MCF 10A (cell line): ENCODE data around the gene ZNF670. TPM values are rescaled to one million over a fixed set of nuclear protein-coding genes. Genes with fewer than 3 reads are reported as not detected.

Experiments
- BruUV-seq: library from RNA; stranded (reverse); fragments of 400-500 nt; replicated peaks from 2 replicates; lab custom pipeline; 2021; lab: Mats Ljungman, UMichigan
- CTCF ChIA-PET: fragments of 300-600 bp; sonication (Branson Sonifier 250); formaldehyde crosslinking; extraction: SDS; loops from one replicate; lab custom pipeline; 2021; ENCODE audit warnings: antibody characterized with exemption, inconsistent platforms; lab: Yijun Ruan, JAX
- POLR2A ChIA-PET: fragments of 300-600, 350-650 bp; sonication (Branson Sonifier 250); formaldehyde crosslinking; extraction: SDS; loops from one replicate; lab custom pipeline; 2020; ENCODE audit warnings: antibody characterized with exemption, inconsistent platforms; lab: Yijun Ruan, JAX
- DNase-seq: peaks from one replicate; pipeline ENCODE4 v3.0.0-alpha.2; 2018; ENCODE audit not compliant: unreplicated experiment
- H3K27ac Mint-ChIP-seq: one replicate; pipeline ENCODE4 v1.8.0; 2022; ENCODE audit warnings: mild to moderate bottlenecking, low read depth, mixed read lengths; ENCODE audit not compliant: unreplicated experiment
- H3K27me3 Mint-ChIP-seq: one replicate; pipeline ENCODE4 v1.8.0; 2022; ENCODE audit warnings: mixed read lengths; ENCODE audit not compliant: insufficient read depth, unreplicated experiment
- H3K36me3 Mint-ChIP-seq: one replicate; pipeline ENCODE4 v1.8.0; 2022; ENCODE audit warnings: mild to moderate bottlenecking, moderate library complexity, mixed read lengths; ENCODE audit not compliant: insufficient read depth, unreplicated experiment
- H3K4me1 Mint-ChIP-seq: one replicate; pipeline ENCODE4 v1.8.0; 2022; ENCODE audit warnings: mixed read lengths; ENCODE audit not compliant: insufficient read depth, unreplicated experiment
- H3K4me3 Mint-ChIP-seq: one replicate; pipeline ENCODE4 v1.8.0; 2022; ENCODE audit warnings: mild to moderate bottlenecking, moderate library complexity, mixed read lengths; ENCODE audit not compliant: unreplicated experiment
- H3K9me3 Mint-ChIP-seq: one replicate; pipeline ENCODE4 v1.8.0; 2022; ENCODE audit warnings: mixed read lengths; ENCODE audit not compliant: unreplicated experiment
- CTCF ChIP-seq: fragments of 200-600 bp; IDR thresholded peaks from one replicate; pipeline ENCODE4 v1.8.0; 2022; ENCODE audit warnings: antibody characterized with exemption, mild to moderate bottlenecking; ENCODE audit not compliant: unreplicated experiment
- intact Hi-C: fragments of 100-400 bp; cut with micrococcal nuclease; formaldehyde crosslinking; loops from 2 replicates; pipeline ENCODE4 v1.14.1; 2022
- total RNA-seq: library from RNA; stranded (reverse); gene quantifications from 2 replicates; pipeline ENCODE4 v1.2.3, GENCODE V29; 2022

Gene ZNF670
- total RNA-seq, 1 experiment from 2014 or later, result 7.1 TPM

- ChIA-PET CTCF (interaction anchor here (0.7 to 0.8 kb wide), 3 partner anchors 23 to 1187 kb away, joined by 3 to 5 read pairs (median 4); partner anchors contain the start of gene ZNF670), POLR2A (interaction anchor here (1.0 kb wide), 2 partner anchors 10 to 49 kb away, joined by 4 to 5 read pairs; no protein-coding TSS in a partner anchor)
- Mint-ChIP-seq H3K27me3 (no peaks in the 10 kb centered on the region), H3K36me3 (peaks cover 9% of the 10 kb centered on the region), H3K9me3 (peaks cover 38% of the 10 kb centered on the region), H3K4me3 (no peak overlapping the region), H3K27ac (no peak overlapping the region), H3K4me1 (peaks cover 12% of the 10 kb centered on the region)
- no peak for TF ChIP-seq CTCF
- intact Hi-C loops, result no loop called here
- no peak for DNase-seq
- BruUV-seq, result no TSS peak
Measured at GRCh38 chr1:247056071-247056470, 22.5 kb downstream of the ZNF670 start.

- peak; percentile 69 for DNase-seq
- H3K9me3 Mint-ChIP-seq, result peaks cover 38% of the 10 kb centered on the region
- H3K4me3 Mint-ChIP-seq, result no peak overlapping the region
- BruUV-seq, result no TSS peak
- no peaks in the 10 kb centered on the region for H3K27me3 Mint-ChIP-seq
- no peak for TF ChIP-seq CTCF
- peak overlapping the region; percentile 3 for H3K27ac Mint-ChIP-seq
- peaks cover 12% of the 10 kb centered on the region for H3K4me1 Mint-ChIP-seq
- intact Hi-C loops, result no loop called here
- ChIA-PET CTCF (interaction anchor here (0.7 to 1.0 kb wide), 3 partner anchors 8 to 24 kb away, joined by 3 to 4 read pairs (median 3); partner anchors contain the start of gene ZNF670), POLR2A (interaction anchor here (1.0 kb wide), 1 partner anchor 9 kb away, joined by 4 read pairs; no protein-coding TSS in a partner anchor)
- H3K36me3 Mint-ChIP-seq, result peaks cover 6% of the 10 kb centered on the region
Measured at GRCh38 chr1:247054992-247055415, 23.6 kb downstream of the ZNF670 start.

- Mint-ChIP-seq H3K4me3 (no peak overlapping the region), H3K27ac (no peak overlapping the region), H3K9me3 (peaks cover 48% of the 10 kb centered on the region), H3K36me3 (peaks cover 5% of the 10 kb centered on the region), H3K4me1 (no peaks in the 10 kb centered on the region), H3K27me3 (no peaks in the 10 kb centered on the region)
- ChIA-PET CTCF (no interaction called here), POLR2A (no interaction called here)
- no TSS peak for BruUV-seq
- intact Hi-C loops, result no loop called here
- no peak for DNase-seq
- TF ChIP-seq CTCF, result no peak
Measured at GRCh38 chr1:247047702-247048101, 30.9 kb downstream of the ZNF670 start.

- Mint-ChIP-seq H3K36me3 (peaks cover 2% of the 10 kb centered on the region), H3K27me3 (no peaks in the 10 kb centered on the region), H3K27ac (no peak overlapping the region), H3K4me3 (no peak overlapping the region), H3K9me3 (peaks cover 53% of the 10 kb centered on the region), H3K4me1 (no peaks in the 10 kb centered on the region)
- TF ChIP-seq CTCF, result no peak
- BruUV-seq, result no TSS peak
- intact Hi-C loops, result no loop called here
- POLR2A ChIA-PET, result no interaction called here
- DNase-seq, result no peak
- CTCF ChIA-PET, result interaction anchor here (1.0 kb wide), 1 partner anchor 8 kb away, joined by 3 read pairs; no protein-coding TSS in a partner anchor
Measured at GRCh38 chr1:247047260-247047659, 31.4 kb downstream of the ZNF670 start.
